HEK293T (cell line): Measurements from ENCODE around the gene OR2T34.

Experiments
- CTCF ChIA-PET: fragments of 350-600 bp; formaldehyde crosslinking; extraction: SDS; loops from one replicate; lab custom pipeline; 2021; ENCODE audit warnings: antibody characterized with exemption, inconsistent platforms; lab: Yijun Ruan, JAX
- POLR2A ChIA-PET: fragments of 350-600 bp; formaldehyde crosslinking; extraction: SDS; loops from one replicate; lab custom pipeline; 2020; ENCODE audit warnings: antibody characterized with exemption, inconsistent platforms; lab: Yijun Ruan, JAX
- DNase-seq: peaks from one replicate; pipeline ENCODE4 v3.0.0; 2012; ENCODE audit warnings: mixed read lengths; ENCODE audit errors: extremely low spot score
- ARNT ChIP-seq: fragments of 450-650 bp; IDR thresholded peaks from 2 replicates; pipeline ENCODE4 v1.6.1; 2017; ENCODE audit warnings: mild to moderate bottlenecking
- BHLHE40 ChIP-seq: fragments of 450-650 bp; IDR thresholded peaks from 2 replicates; pipeline ENCODE4 v1.6.1; 2016; ENCODE audit warnings: mild to moderate bottlenecking, moderate library complexity, borderline replicate concordance
- CTBP1 ChIP-seq: fragments of 450-650 bp; IDR thresholded peaks from 2 replicates; pipeline ENCODE4 v1.6.1; 2016; ENCODE audit warnings: borderline replicate concordance
- ELF4 ChIP-seq: fragments of 450-650 bp; IDR thresholded peaks from 2 replicates; pipeline ENCODE4 v1.6.1; 2017; ENCODE audit warnings: antibody characterized with exemption
- FOXA1 ChIP-seq: fragments of 450-650 bp; IDR thresholded peaks from 2 replicates; pipeline ENCODE4 v1.6.1; 2016; ENCODE audit warnings: mild to moderate bottlenecking
- FOXK2 ChIP-seq: fragments of 450-650 bp; IDR thresholded peaks from 2 replicates; pipeline ENCODE4 v1.6.1; 2016; ENCODE audit warnings: mild to moderate bottlenecking
- FOXM1 ChIP-seq: fragments of 450-650 bp; IDR thresholded peaks from 2 replicates; pipeline ENCODE4 v1.6.1; 2017; ENCODE audit warnings: mild to moderate bottlenecking, borderline replicate concordance
- HDGF ChIP-seq: fragments of 450-650 bp; IDR thresholded peaks from 2 replicates; pipeline ENCODE4 v1.6.1; 2017; ENCODE audit warnings: antibody characterized with exemption, borderline replicate concordance
- L3MBTL2 ChIP-seq: fragments of 450-650 bp; conservative IDR thresholded peaks from 2 replicates; pipeline ENCODE4 v1.6.1; 2016; ENCODE audit warnings: mild to moderate bottlenecking
- LEF1 ChIP-seq: fragments of 450-650 bp; IDR thresholded peaks from 2 replicates; pipeline ENCODE4 v1.6.1; 2017; ENCODE audit warnings: mild to moderate bottlenecking, borderline replicate concordance
- NFRKB ChIP-seq: fragments of 450-650 bp; IDR thresholded peaks from 2 replicates; pipeline ENCODE4 v1.6.1; 2016; ENCODE audit warnings: mild to moderate bottlenecking, moderate library complexity
- SP1 ChIP-seq: fragments of 450-650 bp; IDR thresholded peaks from 2 replicates; pipeline ENCODE4 v1.6.1; 2017
- SUZ12 ChIP-seq: fragments of 450-650 bp; IDR thresholded peaks from 2 replicates; pipeline ENCODE4 v1.6.1; 2016; ENCODE audit warnings: mild to moderate bottlenecking
- TARDBP ChIP-seq: fragments of 450-650 bp; IDR thresholded peaks from 2 replicates; pipeline ENCODE4 v1.6.1; 2016
- ZNF384 ChIP-seq: fragments of 450-650 bp; IDR thresholded peaks from 2 replicates; pipeline ENCODE4 v1.6.1; 2016
- TF ChIP-seq, protein P1 (sequence below): fragments of 450-650 bp; IDR thresholded peaks from 2 replicates; pipeline ENCODE4 v1.6.1; 2016

Gene OR2T34

DNA sequence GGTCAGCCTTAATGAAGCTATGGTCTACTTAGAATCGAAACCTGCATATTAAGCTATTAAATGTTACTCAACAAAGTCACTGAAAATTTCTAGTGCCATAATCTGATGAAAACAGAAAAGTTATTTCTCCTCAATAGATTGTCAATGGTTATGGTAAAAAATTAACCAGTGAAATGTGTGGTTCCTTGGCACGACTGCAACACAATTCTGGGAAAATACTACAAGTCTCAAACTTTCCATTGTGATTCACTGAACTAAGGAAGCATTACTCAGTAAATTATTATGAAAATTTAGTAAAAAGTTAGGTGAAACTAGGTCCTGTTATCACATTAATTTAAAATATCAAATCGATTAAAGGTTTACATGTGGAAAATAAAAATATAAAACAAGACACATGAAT lies 35.7 kb upstream of the OR2T34 start:
- CTCF ChIA-PET: no interaction called here
- no peak for DNase-seq
- no peak for TF ChIP-seq ARNT
- TF ChIP-seq, protein P1, sequence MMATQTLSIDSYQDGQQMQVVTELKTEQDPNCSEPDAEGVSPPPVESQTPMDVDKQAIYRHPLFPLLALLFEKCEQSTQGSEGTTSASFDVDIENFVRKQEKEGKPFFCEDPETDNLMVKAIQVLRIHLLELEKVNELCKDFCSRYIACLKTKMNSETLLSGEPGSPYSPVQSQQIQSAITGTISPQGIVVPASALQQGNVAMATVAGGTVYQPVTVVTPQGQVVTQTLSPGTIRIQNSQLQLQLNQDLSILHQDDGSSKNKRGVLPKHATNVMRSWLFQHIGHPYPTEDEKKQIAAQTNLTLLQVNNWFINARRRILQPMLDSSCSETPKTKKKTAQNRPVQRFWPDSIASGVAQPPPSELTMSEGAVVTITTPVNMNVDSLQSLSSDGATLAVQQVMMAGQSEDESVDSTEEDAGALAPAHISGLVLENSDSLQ: no peak
- TF ChIP-seq FOXM1: no peak
- TF ChIP-seq FOXA1: no peak
- no peak for TF ChIP-seq FOXK2
- no peak for TF ChIP-seq CTBP1
- no peak for TF ChIP-seq ELF4
- TF ChIP-seq BHLHE40: no peak
- TF ChIP-seq L3MBTL2: no peak
- POLR2A ChIA-PET: no interaction called here

GRCh38 chr1:248599396-248599795 lies 24.8 kb upstream of the OR2T34 start:
- CTCF ChIA-PET: no interaction called here
- POLR2A ChIA-PET: no interaction called here
- no peak for DNase-seq
- TF ChIP-seq SUZ12: no peak
- no peak for TF ChIP-seq TARDBP
- TF ChIP-seq L3MBTL2: no peak

DNA sequence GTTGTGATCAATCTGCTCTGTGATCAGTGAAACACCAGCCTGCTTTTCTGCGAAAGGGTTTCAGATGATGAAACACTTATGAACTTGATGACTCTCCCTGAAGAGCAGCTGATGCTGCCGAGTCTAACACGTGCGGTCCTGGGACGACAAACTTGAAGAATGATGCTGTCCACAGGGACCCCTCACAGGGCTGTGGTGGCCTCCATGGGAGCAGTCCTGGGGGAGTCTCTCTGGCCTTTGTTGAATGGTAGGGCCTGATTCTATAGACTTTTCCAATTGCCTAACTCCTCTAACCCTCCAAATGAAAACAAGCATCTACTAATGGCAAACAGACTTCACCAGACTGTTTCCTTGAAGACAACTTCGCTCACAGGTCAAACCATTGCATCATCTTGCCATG lies 23.0 kb upstream of the OR2T34 start, which contains the start of gene OR2T10:
Gene OR2T10 (minus strand): TSS at position 112 of the 400 bp plus-strand sequence. CDS start 3,932 bp downstream, outside the sequence.
- no peak for DNase-seq
- CTCF ChIA-PET: no interaction called here
- TF ChIP-seq, protein P1: no peak
- no peak for TF ChIP-seq BHLHE40
- no peak for TF ChIP-seq FOXM1
- no peak for TF ChIP-seq ELF4
- TF ChIP-seq FOXA1: no peak
- no peak for TF ChIP-seq SUZ12
- TF ChIP-seq ZNF384: no peak
- no peak for TF ChIP-seq CTBP1
- no peak for TF ChIP-seq HDGF
- no peak for TF ChIP-seq LEF1
- no peak for TF ChIP-seq NFRKB
- no peak for TF ChIP-seq ARNT
- POLR2A ChIA-PET: no interaction called here

- TF ChIP-seq BHLHE40 (no peak), ARNT (no peak), ZNF384 (no peak), FOXA1 (no peak), SP1 (no peak), ELF4 (no peak), NFRKB (no peak), SUZ12 (no peak), FOXM1 (no peak), TARDBP (no peak)
- TF ChIP-seq, protein P1: no peak
- no peak for DNase-seq
- ChIA-PET CTCF (no interaction called here), POLR2A (no interaction called here)
Observed at GRCh38 chr1:248596615-248597014, 22.1 kb upstream of the OR2T34 start.

DNA sequence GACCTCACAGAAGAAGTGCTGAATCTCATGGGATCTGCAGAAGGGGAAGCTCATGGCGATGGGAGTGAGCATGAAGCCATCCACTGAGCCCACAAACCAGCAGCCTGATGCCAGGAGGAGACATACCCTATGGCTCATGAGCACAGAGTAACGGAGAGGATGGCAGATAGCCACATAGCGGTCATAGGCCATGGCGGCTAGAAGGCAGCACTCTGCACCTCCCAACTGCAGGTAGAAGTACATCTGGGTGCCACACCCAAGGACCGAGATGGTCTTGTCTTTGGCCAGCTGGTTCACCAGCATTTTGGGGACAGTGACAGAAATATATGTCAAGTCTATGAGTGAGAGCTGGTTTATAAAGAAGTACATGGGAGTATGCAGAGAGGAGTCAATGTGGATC lies 18.7 kb upstream of the OR2T34 start:
- ChIA-PET POLR2A (no interaction called here), CTCF (no interaction called here)
- TF ChIP-seq, protein P1: no peak
- TF ChIP-seq BHLHE40 (no peak), SUZ12 (no peak), TARDBP (no peak), FOXK2 (no peak)
- no peak for DNase-seq

DNA sequence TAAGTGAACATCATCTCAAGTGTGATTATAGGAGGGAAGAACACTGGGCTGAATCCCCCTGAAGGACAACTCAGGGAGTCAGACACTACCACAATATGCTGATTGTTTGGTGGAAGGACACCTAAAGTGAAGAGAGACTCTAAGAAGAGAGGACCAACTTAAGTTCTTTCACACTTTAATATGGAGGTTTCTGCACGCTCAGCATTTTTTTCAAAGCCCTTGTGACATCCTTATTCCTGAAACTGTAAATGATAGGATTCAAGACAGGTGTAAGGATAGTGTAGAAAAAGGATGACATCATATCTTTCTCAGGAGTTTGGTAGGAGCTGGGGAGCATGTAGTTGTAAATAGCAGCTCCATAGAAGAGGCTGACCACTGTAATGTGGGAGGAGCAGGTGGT lies 18.1 kb upstream of the OR2T34 start:
- POLR2A ChIA-PET: no interaction called here
- no peak for DNase-seq
- TF ChIP-seq FOXK2 (no peak), ZNF384 (no peak), L3MBTL2 (no peak), LEF1 (no peak), BHLHE40 (no peak), HDGF (no peak), TARDBP (no peak), SUZ12 (no peak), NFRKB (no peak), FOXA1 (no peak), SP1 (no peak), FOXM1 (no peak), ARNT (no peak), CTBP1 (no peak), ELF4 (no peak)
- TF ChIP-seq, protein P1: no peak
- CTCF ChIA-PET: no interaction called here
